H1 (cell line): ENCODE results near the gene COL21A1.

Experiments used
- BACH1 ChIP-seq: IDR thresholded peaks from 2 replicates; pipeline ENCODE4 v1.6.1; 2012; ENCODE audit warnings: low read length, improper control_type of control experiment
- JUN ChIP-seq: IDR thresholded peaks from 2 replicates; pipeline ENCODE4 v1.6.1; 2011; ENCODE audit warnings: low read depth, mild to moderate bottlenecking, improper control_type of control experiment, low read length
- KDM5A ChIP-seq: fragments of 200-600 bp; IDR thresholded peaks from 2 replicates; pipeline ENCODE4 v1.7.1; 2012; ENCODE audit warnings: mild to moderate bottlenecking, low read length, inconsistent platforms, mixed read lengths
- POLR2A ChIP-seq, 2 experiments: IDR thresholded peaks; 1 replicate in 1 of 2; 2 replicates in 1 of 2; pipeline ENCODE4 v1.6.1; 2011; ENCODE audit warnings: low read depth in 2 of 2, low read length in 2 of 2, mild to moderate bottlenecking in 2 of 2; ENCODE audit errors: control extremely low read depth in 1 of 2
- RAD21 ChIP-seq, 2 experiments: IDR thresholded peaks in 1 of 2; conservative IDR thresholded peaks in 1 of 2; 2 replicates each; pipeline ENCODE4 v1.6.1; 2011; ENCODE audit warnings: low read depth in 2 of 2, low read length in 2 of 2, improper control_type of control experiment in 1 of 2, inconsistent platforms in 1 of 2, mild to moderate bottlenecking in 1 of 2, moderate library complexity in 1 of 2
- TF ChIP-seq, protein P1 (sequence below), 3 experiments: IDR thresholded peaks; 1 replicate in 2 of 3; 2 replicates in 1 of 3; pipeline versions ENCODE4 v1.5.1 to v1.6.1; 2011; ENCODE audit warnings: low read length in 3 of 3, mild to moderate bottlenecking in 3 of 3, inconsistent platforms in 2 of 3, low read depth in 1 of 3, moderate library complexity in 1 of 3; ENCODE audit not compliant: insufficient read depth in 1 of 3; ENCODE audit errors: control extremely low read depth in 1 of 3

DNA sequence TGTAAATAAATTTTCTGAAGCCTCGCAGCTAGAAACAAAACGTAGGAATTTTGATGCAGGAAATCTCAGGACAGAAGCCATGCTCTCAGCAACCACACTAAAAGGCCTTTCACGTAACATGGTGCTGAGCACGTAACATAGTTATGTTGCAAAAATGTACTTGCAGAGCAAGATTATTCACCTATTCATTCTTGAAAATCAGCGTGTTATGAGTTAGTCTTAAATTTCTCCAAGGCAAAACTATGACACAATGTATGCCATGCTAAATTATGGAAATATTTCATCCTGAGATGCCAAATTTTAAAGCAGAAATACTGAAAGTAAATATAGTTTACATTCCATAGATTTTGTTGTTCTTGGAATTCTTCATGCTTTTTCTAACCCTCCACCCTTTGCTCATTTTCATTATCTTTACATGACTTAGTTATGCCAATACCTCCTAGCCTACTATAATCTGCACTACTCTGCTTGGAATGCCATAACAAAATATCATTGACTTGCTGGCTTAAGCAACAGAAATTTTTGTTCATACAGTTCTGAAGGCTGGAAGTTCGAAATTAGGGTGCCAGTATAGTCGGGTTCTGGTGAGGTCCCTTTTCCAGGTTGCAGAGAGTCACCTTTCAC is 192.2 kb downstream of the COL21A1 start:
- TF ChIP-seq RAD21 (IDR thresholded peaks at IDR 0.05 in 1 of 2, conservative IDR thresholded peaks at IDR 0.05 in 1 of 2; ENCODE audit: low read depth in 2 of 2, low read length in 2 of 2) (no peak), JUN (no peak), POLR2A (IDR thresholded peaks at IDR 0.05; ENCODE audit: control extremely low read depth in 1 of 2, low read depth in 2 of 2, low read length in 2 of 2) (no peak), KDM5A (no peak), BACH1 (no peak)
- TF ChIP-seq, protein P1, sequence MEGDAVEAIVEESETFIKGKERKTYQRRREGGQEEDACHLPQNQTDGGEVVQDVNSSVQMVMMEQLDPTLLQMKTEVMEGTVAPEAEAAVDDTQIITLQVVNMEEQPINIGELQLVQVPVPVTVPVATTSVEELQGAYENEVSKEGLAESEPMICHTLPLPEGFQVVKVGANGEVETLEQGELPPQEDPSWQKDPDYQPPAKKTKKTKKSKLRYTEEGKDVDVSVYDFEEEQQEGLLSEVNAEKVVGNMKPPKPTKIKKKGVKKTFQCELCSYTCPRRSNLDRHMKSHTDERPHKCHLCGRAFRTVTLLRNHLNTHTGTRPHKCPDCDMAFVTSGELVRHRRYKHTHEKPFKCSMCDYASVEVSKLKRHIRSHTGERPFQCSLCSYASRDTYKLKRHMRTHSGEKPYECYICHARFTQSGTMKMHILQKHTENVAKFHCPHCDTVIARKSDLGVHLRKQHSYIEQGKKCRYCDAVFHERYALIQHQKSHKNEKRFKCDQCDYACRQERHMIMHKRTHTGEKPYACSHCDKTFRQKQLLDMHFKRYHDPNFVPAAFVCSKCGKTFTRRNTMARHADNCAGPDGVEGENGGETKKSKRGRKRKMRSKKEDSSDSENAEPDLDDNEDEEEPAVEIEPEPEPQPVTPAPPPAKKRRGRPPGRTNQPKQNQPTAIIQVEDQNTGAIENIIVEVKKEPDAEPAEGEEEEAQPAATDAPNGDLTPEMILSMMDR (IDR thresholded peaks at IDR 0.05; ENCODE audit: control extremely low read depth in 1 of 3, insufficient read depth in 1 of 3, low read depth in 1 of 3, low read length in 3 of 3): no peak
